HEK293T (cell line): Measurements from ENCODE around the gene RNF180.

Experiments
- ELF4 ChIP-seq: fragments of 450-650 bp; IDR thresholded peaks from 2 replicates; pipeline ENCODE4 v1.6.1; 2017; ENCODE audit warnings: antibody characterized with exemption
- FOXA1 ChIP-seq: fragments of 450-650 bp; IDR thresholded peaks from 2 replicates; pipeline ENCODE4 v1.6.1; 2016; ENCODE audit warnings: mild to moderate bottlenecking
- FOXM1 ChIP-seq: fragments of 450-650 bp; IDR thresholded peaks from 2 replicates; pipeline ENCODE4 v1.6.1; 2017; ENCODE audit warnings: mild to moderate bottlenecking, borderline replicate concordance
- HDGF ChIP-seq: fragments of 450-650 bp; IDR thresholded peaks from 2 replicates; pipeline ENCODE4 v1.6.1; 2017; ENCODE audit warnings: antibody characterized with exemption, borderline replicate concordance
- NFRKB ChIP-seq: fragments of 450-650 bp; IDR thresholded peaks from 2 replicates; pipeline ENCODE4 v1.6.1; 2016; ENCODE audit warnings: mild to moderate bottlenecking, moderate library complexity
- SP1 ChIP-seq: fragments of 450-650 bp; IDR thresholded peaks from 2 replicates; pipeline ENCODE4 v1.6.1; 2017
- TARDBP ChIP-seq: fragments of 450-650 bp; IDR thresholded peaks from 2 replicates; pipeline ENCODE4 v1.6.1; 2016
- ZNF384 ChIP-seq: fragments of 450-650 bp; IDR thresholded peaks from 2 replicates; pipeline ENCODE4 v1.6.1; 2016

- TF ChIP-seq SP1 (no peak), ZNF384 (no peak), FOXM1 (no peak), TARDBP (no peak), FOXA1 (no peak), ELF4 (no peak), HDGF (no peak), NFRKB (no peak)
These were observed 2.5 kb upstream of the RNF180 start for GRCh38 chr5:64163135-64163534.
